ENCODE results near the gene PLD6.

The PLD6 gene

GRCh38 chr17:17226451-17227265, 20.5 kb upstream of the PLD6 start:
- TF ChIP-seq REST (IDR thresholded peaks at IDR 0.05; ENCODE audit: insufficient read depth in 1 of 2, low read depth in 2 of 2, low read length in 2 of 2) = no peak
- TF ChIP-seq POLR2AphosphoS5 (IDR thresholded peaks at IDR 0.05; ENCODE audit: low read depth, low read length) = no peak
- no peak for TF ChIP-seq TAF1 (IDR thresholded peaks at IDR 0.05; ENCODE audit: borderline replicate concordance, insufficient read depth, low read length)
- TF ChIP-seq FOXP2 (optimal IDR thresholded peaks at IDR 0.05; ENCODE audit: borderline replicate concordance, extremely low read depth, extremely low read length, insufficient read depth) = no peak
- TF ChIP-seq SIN3A (IDR thresholded peaks at IDR 0.05; ENCODE audit: borderline replicate concordance, insufficient read depth, low read length) = no peak

GRCh38 chr17:17225901-17226300, 19.8 kb upstream of the PLD6 start:
- no peak for TF ChIP-seq FOXP2 (optimal IDR thresholded peaks at IDR 0.05; ENCODE audit: borderline replicate concordance, extremely low read depth, extremely low read length, insufficient read depth)
- TF ChIP-seq SIN3A (IDR thresholded peaks at IDR 0.05; ENCODE audit: borderline replicate concordance, insufficient read depth, low read length) = no peak

GRCh38 chr17:17224137-17224536, 18.0 kb upstream of the PLD6 start:
- TF ChIP-seq FOXP2 (optimal IDR thresholded peaks at IDR 0.05; ENCODE audit: borderline replicate concordance, extremely low read depth, extremely low read length, insufficient read depth) = no peak
- TF ChIP-seq SIN3A (IDR thresholded peaks at IDR 0.05; ENCODE audit: borderline replicate concordance, insufficient read depth, low read length) = no peak
- TF ChIP-seq REST (IDR thresholded peaks at IDR 0.05; ENCODE audit: insufficient read depth in 1 of 2, low read depth in 2 of 2, low read length in 2 of 2) = no peak
- TF ChIP-seq POLR2AphosphoS5 (IDR thresholded peaks at IDR 0.05; ENCODE audit: low read depth, low read length) = no peak
- TF ChIP-seq TAF1 (IDR thresholded peaks at IDR 0.05; ENCODE audit: borderline replicate concordance, insufficient read depth, low read length) = no peak

GRCh38 chr17:17223736-17224135, 17.6 kb upstream of the PLD6 start:
- TF ChIP-seq SIN3A (IDR thresholded peaks at IDR 0.05; ENCODE audit: borderline replicate concordance, insufficient read depth, low read length) (no peak), FOXP2 (optimal IDR thresholded peaks at IDR 0.05; ENCODE audit: borderline replicate concordance, extremely low read depth, extremely low read length, insufficient read depth) (no peak), TAF1 (IDR thresholded peaks at IDR 0.05; ENCODE audit: borderline replicate concordance, insufficient read depth, low read length) (no peak), REST (IDR thresholded peaks at IDR 0.05; ENCODE audit: insufficient read depth in 1 of 2, low read depth in 2 of 2, low read length in 2 of 2) (no peak)

GRCh38 chr17:17221329-17221728, 15.2 kb upstream of the PLD6 start:
- TF ChIP-seq FOXP2 (optimal IDR thresholded peaks at IDR 0.05; ENCODE audit: borderline replicate concordance, extremely low read depth, extremely low read length, insufficient read depth) (no peak), REST (IDR thresholded peaks at IDR 0.05; ENCODE audit: insufficient read depth in 1 of 2, low read depth in 2 of 2, low read length in 2 of 2) (no peak), SIN3A (IDR thresholded peaks at IDR 0.05; ENCODE audit: borderline replicate concordance, insufficient read depth, low read length) (no peak), POLR2AphosphoS5 (IDR thresholded peaks at IDR 0.05; ENCODE audit: low read depth, low read length) (no peak), TAF1 (IDR thresholded peaks at IDR 0.05; ENCODE audit: borderline replicate concordance, insufficient read depth, low read length) (no peak)
